ENCODE data around the gene CEACAM7.

Gene CEACAM7

GRCh38 chr19:41637484-41637883, 50.6 kb downstream of the CEACAM7 start (continued):
- TF ChIP-seq ZNF664 (tag by site-specific recombination; IDR thresholded peaks at IDR 0.05), result no peak
- TF ChIP-seq ZSCAN5A (tag by site-specific recombination; IDR thresholded peaks at IDR 0.05), result no peak
- TF ChIP-seq ZNF133 (tag by site-specific recombination; IDR thresholded peaks at IDR 0.05), result no peak
- no peak for TF ChIP-seq ZBTB1 (tag by site-specific recombination; IDR thresholded peaks at IDR 0.05)
- TF ChIP-seq BCL11B (tag by site-specific recombination; IDR thresholded peaks at IDR 0.05; ENCODE audit: low read depth), result no peak
- no peak for TF ChIP-seq ZNF449 (tag by site-specific recombination; IDR thresholded peaks at IDR 0.05)
- no peak for TF ChIP-seq HOXD13 (CRISPR knock-in tag; IDR thresholded peaks at IDR 0.05; ENCODE audit: borderline replicate concordance)

- H3K9me3 ChIP-seq (ENCODE audit: control insufficient read depth, insufficient read depth, low read depth, low read length), result no peaks in the 10 kb centered on the region
- no peak overlapping the region for H3K4me3 ChIP-seq (ENCODE audit: low read depth, low read length)
- POLR2A ChIA-PET, result no interaction called here
- H3K4me1 ChIP-seq (ENCODE audit: control insufficient read depth, insufficient read depth, low read length), result no peaks in the 10 kb centered on the region
- no peak for TF ChIP-seq ZNF654 (tag by site-specific recombination; IDR thresholded peaks at IDR 0.05; ENCODE audit: low read depth)
- TF ChIP-seq ZNF121 (tag by site-specific recombination; IDR thresholded peaks at IDR 0.05), result no peak
- TF ChIP-seq KLF16 (tag by site-specific recombination; IDR thresholded peaks at IDR 0.05), result no peak
- TF ChIP-seq ZNF560 (tag by site-specific recombination; IDR thresholded peaks at IDR 0.05; ENCODE audit: borderline replicate concordance), result no peak
- TF ChIP-seq SETDB1 (IDR thresholded peaks at IDR 0.05; ENCODE audit: insufficient read length, low read length), result no peak
- no peak for TF ChIP-seq ZNF174 (tag by site-specific recombination; IDR thresholded peaks at IDR 0.05)
- no peak for TF ChIP-seq ZNF548 (tag by site-specific recombination; IDR thresholded peaks at IDR 0.05)
- TF ChIP-seq ZNF23 (tag by site-specific recombination; IDR thresholded peaks at IDR 0.05; ENCODE audit: borderline replicate concordance), result no peak
- CTCF ChIA-PET, result interaction anchor here (0.9 to 2.3 kb wide), 4 partner anchors 14 to 63 kb away, joined by 3 to 12 read pairs (median 7); no protein-coding TSS in a partner anchor
- no peak overlapping the region for H3K27ac ChIP-seq (ENCODE audit: extremely low read depth, low read depth, low read length)
- H3K36me3 ChIP-seq (ENCODE audit: control insufficient read depth in 2 of 2, insufficient read depth in 1 of 2, low read length in 2 of 2), result no peaks in the 10 kb centered on the region
Measured at GRCh38 chr19:41627966-41628675, 59.9 kb downstream of the CEACAM7 start.

- Histone ChIP-seq H3K4me1 (ENCODE audit: control insufficient read depth, insufficient read depth, low read length) (no peaks in the 10 kb centered on the region), H3K9me3 (ENCODE audit: control insufficient read depth, insufficient read depth, low read depth, low read length) (no peaks in the 10 kb centered on the region), H3K27ac (ENCODE audit: extremely low read depth, low read depth, low read length) (no peak within 1 kb of the TSS), H3K36me3 (ENCODE audit: control insufficient read depth in 2 of 2, insufficient read depth in 1 of 2, low read length in 2 of 2) (no peaks in the 10 kb centered on the region), H3K4me3 (ENCODE audit: low read depth, low read length) (no peak within 1 kb of the TSS)
- POLR2A ChIA-PET, result no interaction called here
- CTCF ChIA-PET, result no interaction called here
- no peak for TF ChIP-seq ZNF148 (tag by site-specific recombination; IDR thresholded peaks at IDR 0.05; ENCODE audit: borderline replicate concordance)
- no peak for TF ChIP-seq ZNF366 (tag by site-specific recombination; conservative IDR thresholded peaks at IDR 0.05)
- no peak for TF ChIP-seq ZNF692 (tag by site-specific recombination; IDR thresholded peaks at IDR 0.05)
- no peak for TF ChIP-seq SP3 (tag by site-specific recombination; IDR thresholded peaks at IDR 0.05)
- no peak for TF ChIP-seq ZNF121 (tag by site-specific recombination; IDR thresholded peaks at IDR 0.05)
- TF ChIP-seq ZNF561 (tag by site-specific recombination; IDR thresholded peaks at IDR 0.05; ENCODE audit: borderline replicate concordance), result no peak
- TF ChIP-seq ZNF292 (tag by site-specific recombination; IDR thresholded peaks at IDR 0.05; ENCODE audit: borderline replicate concordance, low read depth), result no peak
- no peak for TF ChIP-seq PRDM1 (tag by site-specific recombination; IDR thresholded peaks at IDR 0.05)
- TF ChIP-seq ZBTB11 (tag by site-specific recombination; conservative IDR thresholded peaks at IDR 0.05; ENCODE audit: low read depth), result no peak
Measured at GRCh38 chr19:41626877-41627276, 61.2 kb downstream of the CEACAM7 start, which contains the start of gene CEACAM4. TSS of gene CEACAM4 (minus strand) at chr19:41627074. CDS start at chr19:41626963, 111 bp downstream.
